ENCODE data around the gene VAV1. TPM values are rescaled to one million over a fixed set of nuclear protein-coding genes. Genes with fewer than 3 reads are reported as not detected.

The VAV1 gene
- total and polyA plus RNA-seq, 9 of the 15 experiments (the other 6 are each of a cell fraction or from before 2014, with no cell fraction given): 0.46 to 20.1 (median 11.1) TPM

DNA sequence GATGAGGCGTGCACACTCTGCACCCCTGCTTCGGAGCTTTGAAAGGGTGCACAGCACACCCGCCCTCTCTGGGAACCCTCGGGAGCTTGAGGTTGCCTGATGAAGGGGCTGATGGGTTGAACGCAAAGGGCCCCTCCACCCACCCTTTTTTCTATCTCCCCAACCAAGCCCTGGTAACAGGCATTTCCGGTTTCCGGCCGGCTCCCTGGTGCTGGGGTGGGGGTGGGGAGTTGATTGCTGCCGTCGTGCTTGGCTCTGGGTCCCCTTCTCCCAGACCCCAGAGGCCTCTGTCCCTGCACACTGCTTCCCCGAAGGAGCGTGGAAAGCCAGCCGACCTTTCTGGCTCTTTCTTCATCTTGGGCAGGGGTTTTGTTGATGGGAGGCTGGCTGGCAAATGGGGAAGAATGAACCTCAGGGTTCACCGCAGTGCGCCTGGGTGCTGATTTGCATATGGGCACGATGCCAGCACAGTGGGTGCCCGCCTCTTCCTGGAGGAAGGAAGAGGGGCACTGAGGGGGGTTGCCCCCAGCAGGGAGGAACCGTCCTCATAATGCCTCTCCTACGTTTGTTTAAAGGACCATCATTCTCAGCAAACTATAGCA lies 29.1 kb downstream of the VAV1 start (continued):
- TF ChIP-seq, protein P1, sequence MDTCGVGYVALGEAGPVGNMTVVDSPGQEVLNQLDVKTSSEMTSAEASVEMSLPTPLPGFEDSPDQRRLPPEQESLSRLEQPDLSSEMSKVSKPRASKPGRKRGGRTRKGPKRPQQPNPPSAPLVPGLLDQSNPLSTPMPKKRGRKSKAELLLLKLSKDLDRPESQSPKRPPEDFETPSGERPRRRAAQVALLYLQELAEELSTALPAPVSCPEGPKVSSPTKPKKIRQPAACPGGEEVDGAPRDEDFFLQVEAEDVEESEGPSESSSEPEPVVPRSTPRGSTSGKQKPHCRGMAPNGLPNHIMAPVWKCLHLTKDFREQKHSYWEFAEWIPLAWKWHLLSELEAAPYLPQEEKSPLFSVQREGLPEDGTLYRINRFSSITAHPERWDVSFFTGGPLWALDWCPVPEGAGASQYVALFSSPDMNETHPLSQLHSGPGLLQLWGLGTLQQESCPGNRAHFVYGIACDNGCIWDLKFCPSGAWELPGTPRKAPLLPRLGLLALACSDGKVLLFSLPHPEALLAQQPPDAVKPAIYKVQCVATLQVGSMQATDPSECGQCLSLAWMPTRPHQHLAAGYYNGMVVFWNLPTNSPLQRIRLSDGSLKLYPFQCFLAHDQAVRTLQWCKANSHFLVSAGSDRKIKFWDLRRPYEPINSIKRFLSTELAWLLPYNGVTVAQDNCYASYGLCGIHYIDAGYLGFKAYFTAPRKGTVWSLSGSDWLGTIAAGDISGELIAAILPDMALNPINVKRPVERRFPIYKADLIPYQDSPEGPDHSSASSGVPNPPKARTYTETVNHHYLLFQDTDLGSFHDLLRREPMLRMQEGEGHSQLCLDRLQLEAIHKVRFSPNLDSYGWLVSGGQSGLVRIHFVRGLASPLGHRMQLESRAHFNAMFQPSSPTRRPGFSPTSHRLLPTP (IDR thresholded peaks at IDR 0.05; ENCODE audit: borderline replicate concordance, extremely low read depth, insufficient read length): no peak
- TF ChIP-seq RHOXF2B (CRISPR knock-in tag; conservative IDR thresholded peaks at IDR 0.05): no peak
- TF ChIP-seq ZNF253 (CRISPR knock-in tag; conservative IDR thresholded peaks at IDR 0.05): no peak
- no peak for TF ChIP-seq SIN3B (IDR thresholded peaks at IDR 0.05; ENCODE audit: low read depth)
- TF ChIP-seq PKNOX1 (IDR thresholded peaks at IDR 0.05): no peak
- TF ChIP-seq FOXP1 (CRISPR knock-in tag; IDR thresholded peaks at IDR 0.05): no peak
- no peak for TF ChIP-seq KLF1 (tag; IDR thresholded peaks at IDR 0.05)
- TF ChIP-seq TCFL5 (CRISPR knock-in tag; conservative IDR thresholded peaks at IDR 0.05): 0 out of 2 replicates have a peak, but pooled peaks have one; percentile 14
- TF ChIP-seq PHF8 (IDR thresholded peaks at IDR 0.05; ENCODE audit: borderline replicate concordance, low read length): peak; percentile 14; the same call in 1 of the 2 replicates
- TF ChIP-seq TARDBP (IDR thresholded peaks at IDR 0.05): no peak
- TF ChIP-seq POU5F1 (IDR thresholded peaks at IDR 0.05; ENCODE audit: borderline replicate concordance, low read depth, low read length, partially characterized antibody): no peak
- no peak for TF ChIP-seq TAF9B (IDR thresholded peaks at IDR 0.05; ENCODE audit: partially characterized antibody)
- TF ChIP-seq, protein P2, sequence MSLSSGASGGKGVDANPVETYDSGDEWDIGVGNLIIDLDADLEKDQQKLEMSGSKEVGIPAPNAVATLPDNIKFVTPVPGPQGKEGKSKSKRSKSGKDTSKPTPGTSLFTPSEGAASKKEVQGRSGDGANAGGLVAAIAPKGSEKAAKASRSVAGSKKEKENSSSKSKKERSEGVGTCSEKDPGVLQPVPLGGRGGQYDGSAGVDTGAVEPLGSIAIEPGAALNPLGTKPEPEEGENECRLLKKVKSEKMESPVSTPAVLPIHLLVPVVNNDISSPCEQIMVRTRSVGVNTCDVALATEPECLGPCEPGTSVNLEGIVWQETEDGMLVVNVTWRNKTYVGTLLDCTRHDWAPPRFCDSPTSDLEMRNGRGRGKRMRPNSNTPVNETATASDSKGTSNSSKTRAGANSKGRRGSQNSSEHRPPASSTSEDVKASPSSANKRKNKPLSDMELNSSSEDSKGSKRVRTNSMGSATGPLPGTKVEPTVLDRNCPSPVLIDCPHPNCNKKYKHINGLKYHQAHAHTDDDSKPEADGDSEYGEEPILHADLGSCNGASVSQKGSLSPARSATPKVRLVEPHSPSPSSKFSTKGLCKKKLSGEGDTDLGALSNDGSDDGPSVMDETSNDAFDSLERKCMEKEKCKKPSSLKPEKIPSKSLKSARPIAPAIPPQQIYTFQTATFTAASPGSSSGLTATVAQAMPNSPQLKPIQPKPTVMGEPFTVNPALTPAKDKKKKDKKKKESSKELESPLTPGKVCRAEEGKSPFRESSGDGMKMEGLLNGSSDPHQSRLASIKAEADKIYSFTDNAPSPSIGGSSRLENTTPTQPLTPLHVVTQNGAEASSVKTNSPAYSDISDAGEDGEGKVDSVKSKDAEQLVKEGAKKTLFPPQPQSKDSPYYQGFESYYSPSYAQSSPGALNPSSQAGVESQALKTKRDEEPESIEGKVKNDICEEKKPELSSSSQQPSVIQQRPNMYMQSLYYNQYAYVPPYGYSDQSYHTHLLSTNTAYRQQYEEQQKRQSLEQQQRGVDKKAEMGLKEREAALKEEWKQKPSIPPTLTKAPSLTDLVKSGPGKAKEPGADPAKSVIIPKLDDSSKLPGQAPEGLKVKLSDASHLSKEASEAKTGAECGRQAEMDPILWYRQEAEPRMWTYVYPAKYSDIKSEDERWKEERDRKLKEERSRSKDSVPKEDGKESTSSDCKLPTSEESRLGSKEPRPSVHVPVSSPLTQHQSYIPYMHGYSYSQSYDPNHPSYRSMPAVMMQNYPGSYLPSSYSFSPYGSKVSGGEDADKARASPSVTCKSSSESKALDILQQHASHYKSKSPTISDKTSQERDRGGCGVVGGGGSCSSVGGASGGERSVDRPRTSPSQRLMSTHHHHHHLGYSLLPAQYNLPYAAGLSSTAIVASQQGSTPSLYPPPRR (CRISPR knock-in tag; IDR thresholded peaks at IDR 0.05; ENCODE audit: borderline replicate concordance): no peak
- TF ChIP-seq COPS2 (conservative IDR thresholded peaks at IDR 0.05): no peak
- TF ChIP-seq DEAF1 (CRISPR knock-in tag; IDR thresholded peaks at IDR 0.05): no peak

Data from K562 (cell line).